OCI-LY7 (cell line): ENCODE data around the gene AFF3. TPM values are rescaled to one million over a fixed set of nuclear protein-coding genes. Genes with fewer than 3 reads are reported as not detected.

ENCODE experiments used
- BruUV-seq: library from RNA; stranded (reverse); fragments of 400-500 nt; replicated peaks from 2 replicates; lab custom pipeline; 2021; lab: Mats Ljungman, UMichigan
- CTCF ChIA-PET: fragments of 300-600 bp; sonication (Branson Sonifier 250); formaldehyde crosslinking; loops from one replicate; lab custom pipeline; 2022; ENCODE audit warnings: antibody characterized with exemption; ENCODE audit not compliant: unreplicated experiment; lab: Charles Lee
- POLR2A ChIA-PET: fragments of 300-600 bp; sonication (Branson Sonifier 250); formaldehyde crosslinking; loops from one replicate; lab custom pipeline; 2022; ENCODE audit warnings: antibody characterized with exemption; lab: Charles Lee
- DNase-seq: peaks from one replicate; pipeline ENCODE4 v3.0.0-alpha.2; 2015; ENCODE audit warnings: low spot score
- H2AFZ ChIP-seq: fragments of 200-600 bp; sonication (generic), shearing (Covaris generic); 2 replicates; pipeline ENCODE4 v1.6.1; 2014; ENCODE audit warnings: mild to moderate bottlenecking, antibody characterized with exemption, low read length, moderate library complexity
- H3K27ac ChIP-seq: fragments of 200-600 bp; sonication (generic); 2 replicates; pipeline ENCODE4 v1.5.1; 2014; ENCODE audit warnings: mixed run types, low read depth, mild to moderate bottlenecking, moderate library complexity, low read length, inconsistent platforms; ENCODE audit not compliant: poor library complexity, severe bottlenecking
- H3K36me3 ChIP-seq: fragments of 200-600 bp; sonication (generic); 2 replicates; pipeline ENCODE4 v1.6.1; 2014; ENCODE audit warnings: mild to moderate bottlenecking, antibody characterized with exemption, low read length, moderate library complexity, mixed read lengths; ENCODE audit not compliant: insufficient read depth
- H3K4me1 ChIP-seq: fragments of 200-600 bp; sonication (generic); 2 replicates; pipeline ENCODE4 v1.5.1; 2014; ENCODE audit warnings: mild to moderate bottlenecking, low read length; ENCODE audit not compliant: insufficient read depth, poor library complexity, severe bottlenecking
- H3K4me2 ChIP-seq: fragments of 200-600 bp; sonication (generic); 2 replicates; pipeline ENCODE4 v1.6.1; 2014; ENCODE audit warnings: mild to moderate bottlenecking, low read length
- H3K4me3 ChIP-seq: fragments of 200-600 bp; sonication (generic); 2 replicates; pipeline ENCODE4 v1.5.1; 2014; ENCODE audit warnings: mild to moderate bottlenecking, low read depth, low read length; ENCODE audit not compliant: poor library complexity, severe bottlenecking
- H3K79me2 ChIP-seq: fragments of 200-600 bp; sonication (generic); 2 replicates; pipeline ENCODE4 v1.6.1; 2016; ENCODE audit warnings: low read depth, mild to moderate bottlenecking, low read length, moderate library complexity, mixed read lengths; ENCODE audit not compliant: insufficient read depth
- H3K9me2 ChIP-seq: fragments of 200-600 bp; sonication (generic); 2 replicates; pipeline ENCODE4 v1.6.1; 2016; ENCODE audit warnings: mild to moderate bottlenecking, low read length, mixed read lengths; ENCODE audit not compliant: insufficient read depth
- H3K9me3 ChIP-seq: fragments of 200-600 bp; sonication (generic); 2 replicates; pipeline ENCODE4 v1.6.1; 2014; ENCODE audit warnings: mild to moderate bottlenecking, mixed run types, low read length, mixed read lengths
- H4K20me1 ChIP-seq: fragments of 200-600 bp; sonication (generic); 2 replicates; pipeline ENCODE4 v1.6.1; 2014; ENCODE audit warnings: mild to moderate bottlenecking, antibody characterized with exemption, low read length, moderate library complexity, mixed read lengths; ENCODE audit not compliant: insufficient read depth
- EZH2phosphoT487 ChIP-seq: fragments of 200-600 bp; sonication (generic); IDR thresholded peaks from 2 replicates; pipeline ENCODE4 v1.6.1; 2018; ENCODE audit warnings: low read depth, borderline replicate concordance, mild to moderate bottlenecking, mixed run types, antibody characterized with exemption, low read length, moderate library complexity, mixed read lengths
- intact Hi-C: fragments of 100-400 bp; cut with micrococcal nuclease; formaldehyde crosslinking; loops from one replicate; pipeline ENCODE4 v1.10.0; 2022; ENCODE audit not compliant: unreplicated experiment
- total RNA-seq, 2 experiments: library from RNA; depleted of rRNA in 1 of 2; stranded (reverse); fragments of >200 nt in 1 of 2; shearing (Covaris generic) in 1 of 2; gene quantifications; 2 replicates each; pipeline ENCODE4 v1.2.3, GENCODE V29; 2014 to 2022
- TF ChIP-seq, protein P1 (sequence below): fragments of 200-600 bp; sonication (generic); conservative IDR thresholded peaks from 2 replicates; pipeline ENCODE4 v1.5.1; 2014; ENCODE audit warnings: mild to moderate bottlenecking, antibody characterized with exemption, low read length, moderate library complexity, mixed read lengths

Gene AFF3
- total RNA-seq, 2 experiments from 2014 or later: 131 to 133 TPM

DNA sequence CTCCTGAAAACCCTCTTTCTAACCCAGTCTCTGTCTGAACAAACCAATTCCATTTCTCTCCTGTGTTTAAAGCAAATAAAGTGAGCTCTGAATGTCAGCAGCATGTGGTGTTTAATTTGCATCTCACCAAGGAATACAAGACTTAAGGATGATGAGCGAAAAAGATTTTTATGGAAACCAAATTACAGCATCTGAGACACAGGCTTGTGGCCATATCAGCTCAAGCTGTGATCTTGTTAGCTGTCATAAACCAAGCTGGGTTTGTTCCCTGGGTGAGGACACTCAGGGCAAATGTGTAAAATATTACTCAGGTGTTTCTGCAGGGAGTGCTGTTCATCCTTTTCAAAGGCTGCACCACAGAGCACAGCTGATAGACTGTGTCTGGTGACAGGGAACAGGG lies 523.2 kb downstream of the AFF3 start:
- Histone ChIP-seq H3K9me3 (no peaks in the 10 kb centered on the region), H3K9me2 (no peaks in the 10 kb centered on the region), H3K4me1 (peaks cover 12% of the 10 kb centered on the region), H4K20me1 (no peaks in the 10 kb centered on the region), H3K27ac (no peak overlapping the region), H3K4me2 (no peak overlapping the region), H2AFZ (no peak overlapping the region), H3K79me2 (no peaks in the 10 kb centered on the region), H3K4me3 (no peak overlapping the region), H3K36me3 (peaks cover 6% of the 10 kb centered on the region; the same call in 1 of the 2 replicates)
- intact Hi-C loops: no loop called here
- ChIA-PET CTCF (no interaction called here), POLR2A (interaction anchor here (0.7 kb wide), 1 partner anchor 175 kb away, joined by 3 read pairs; no protein-coding TSS in a partner anchor)
- TF ChIP-seq EZH2phosphoT487: no peak
- BruUV-seq: no TSS peak
- DNase-seq: no peak

DNA sequence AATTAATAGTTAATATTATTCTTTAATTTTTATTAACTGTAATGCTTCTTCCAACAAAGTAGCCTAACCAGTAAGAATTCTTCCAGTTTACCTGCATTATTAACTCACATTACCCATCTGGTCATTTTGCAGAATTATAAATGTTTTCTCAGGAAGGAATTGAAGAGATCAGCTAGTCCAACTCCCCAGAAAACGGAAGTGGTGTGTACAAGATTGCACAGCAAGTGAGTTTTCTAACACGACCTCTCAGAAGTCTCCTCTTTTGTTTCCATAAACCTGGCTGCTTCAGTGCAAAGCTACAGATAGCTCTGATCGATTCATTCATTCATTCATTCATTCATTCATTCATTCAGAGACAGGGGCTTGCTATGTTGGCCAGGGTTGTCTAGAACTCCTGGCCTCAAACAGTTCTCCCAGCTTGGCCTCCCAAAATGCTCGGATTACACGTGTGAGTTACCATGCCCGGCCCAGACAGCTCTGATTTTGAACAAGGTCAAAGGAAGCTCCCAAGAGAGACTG lies 523.8 kb downstream of the AFF3 start:
- BruUV-seq: no TSS peak
- Histone ChIP-seq H3K9me3 (no peaks in the 10 kb centered on the region), H3K4me3 (no peak overlapping the region), H3K79me2 (no peaks in the 10 kb centered on the region), H3K27ac (no peak overlapping the region), H2AFZ (no peak overlapping the region), H3K36me3 (peaks cover 6% of the 10 kb centered on the region; the same call in 1 of the 2 replicates), H4K20me1 (no peaks in the 10 kb centered on the region), H3K9me2 (no peaks in the 10 kb centered on the region), H3K4me2 (no peak overlapping the region), H3K4me1 (peaks cover 10% of the 10 kb centered on the region)
- no peak for DNase-seq
- ChIA-PET CTCF (no interaction called here), POLR2A (interaction anchor here (0.6 to 0.7 kb wide), 2 partner anchors 175 to 311 kb away, joined by 3 read pairs; no protein-coding TSS in a partner anchor)
- no peak for TF ChIP-seq EZH2phosphoT487
- TF ChIP-seq, protein P1, sequence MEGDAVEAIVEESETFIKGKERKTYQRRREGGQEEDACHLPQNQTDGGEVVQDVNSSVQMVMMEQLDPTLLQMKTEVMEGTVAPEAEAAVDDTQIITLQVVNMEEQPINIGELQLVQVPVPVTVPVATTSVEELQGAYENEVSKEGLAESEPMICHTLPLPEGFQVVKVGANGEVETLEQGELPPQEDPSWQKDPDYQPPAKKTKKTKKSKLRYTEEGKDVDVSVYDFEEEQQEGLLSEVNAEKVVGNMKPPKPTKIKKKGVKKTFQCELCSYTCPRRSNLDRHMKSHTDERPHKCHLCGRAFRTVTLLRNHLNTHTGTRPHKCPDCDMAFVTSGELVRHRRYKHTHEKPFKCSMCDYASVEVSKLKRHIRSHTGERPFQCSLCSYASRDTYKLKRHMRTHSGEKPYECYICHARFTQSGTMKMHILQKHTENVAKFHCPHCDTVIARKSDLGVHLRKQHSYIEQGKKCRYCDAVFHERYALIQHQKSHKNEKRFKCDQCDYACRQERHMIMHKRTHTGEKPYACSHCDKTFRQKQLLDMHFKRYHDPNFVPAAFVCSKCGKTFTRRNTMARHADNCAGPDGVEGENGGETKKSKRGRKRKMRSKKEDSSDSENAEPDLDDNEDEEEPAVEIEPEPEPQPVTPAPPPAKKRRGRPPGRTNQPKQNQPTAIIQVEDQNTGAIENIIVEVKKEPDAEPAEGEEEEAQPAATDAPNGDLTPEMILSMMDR: no peak
- intact Hi-C loops: no loop called here

DNA sequence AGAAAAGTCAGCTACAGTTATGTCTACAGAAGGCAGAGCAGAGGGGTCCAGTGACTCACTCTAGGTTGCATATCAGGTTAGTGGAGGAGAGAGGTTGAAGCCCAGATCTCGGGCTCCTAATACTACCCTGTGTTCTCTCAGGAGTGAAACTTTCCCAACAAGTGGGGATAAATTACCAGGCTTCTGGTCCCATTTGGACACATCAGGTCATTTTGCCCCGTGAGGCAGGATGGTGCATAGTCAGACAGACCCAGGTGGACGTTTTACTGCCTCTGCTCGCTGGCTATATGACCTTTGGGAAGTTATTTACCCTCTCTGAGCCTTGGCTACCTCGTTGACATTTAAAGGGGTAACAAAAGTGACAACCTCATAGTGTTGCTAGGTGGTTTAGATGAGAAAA lies 524.6 kb downstream of the AFF3 start:
- TF ChIP-seq, protein P1: no peak
- no peak for TF ChIP-seq EZH2phosphoT487
- Histone ChIP-seq H2AFZ (no peak overlapping the region), H4K20me1 (no peaks in the 10 kb centered on the region), H3K9me3 (no peaks in the 10 kb centered on the region), H3K36me3 (peaks cover 6% of the 10 kb centered on the region; the same call in 1 of the 2 replicates), H3K4me1 (peaks cover 2% of the 10 kb centered on the region), H3K9me2 (no peaks in the 10 kb centered on the region), H3K27ac (no peak overlapping the region), H3K4me3 (no peak overlapping the region), H3K4me2 (no peak overlapping the region), H3K79me2 (no peaks in the 10 kb centered on the region)
- BruUV-seq: no TSS peak
- POLR2A ChIA-PET: no interaction called here
- CTCF ChIA-PET: no interaction called here
- intact Hi-C loops: no loop called here
- DNase-seq: no peak
